Measurements from ENCODE around the gene ALDH1A3. TPM values are rescaled to one million over a fixed set of nuclear protein-coding genes. Genes with fewer than 3 reads are reported as not detected.

The ALDH1A3 gene
- total and polyA plus RNA-seq, 2 experiments from 2014 or later = 4.0 to 19.8 TPM

GRCh38 chr15:100929641-100930042, 50.0 kb downstream of the ALDH1A3 start:
- H3K79me2 ChIP-seq (replicated peaks; ENCODE audit: insufficient read depth) = no peaks in the 10 kb centered on the region

More at GRCh38 chr15:100929641-100930042, 50.0 kb downstream of the ALDH1A3 start:
- Mint-ChIP-seq H3K27ac (no peak overlapping the region), H3K9me3 (no peaks in the 10 kb centered on the region), H3K36me3 (ENCODE audit: low read depth) (no peaks in the 10 kb centered on the region), H3K4me1 (peaks cover 24% of the 10 kb centered on the region), H3K27me3 (ENCODE audit: insufficient read depth, low read depth, poor library complexity) (peaks cover 4% of the 10 kb centered on the region), H3K4me3 (no peak overlapping the region)
- no peaks in the 10 kb centered on the region for H3F3A ChIP-seq (replicated peaks; ENCODE audit: low read depth)
- ATAC-seq (no peak; the same call in 1 of the 3 replicates), DNase-seq (ENCODE audit: low spot score) (no peak)
- peaks cover 14% of the 10 kb centered on the region for H3K4me1 ChIP-seq (ENCODE audit: insufficient read depth)
- no peaks in the 10 kb centered on the region; the same call in 1 of the 2 replicates for H3K9me2 ChIP-seq (ENCODE audit: insufficient read depth)
- H3K27ac ChIP-seq (ENCODE audit: low read depth) = no peak overlapping the region
- no peaks in the 10 kb centered on the region for H3K27me3 ChIP-seq (ENCODE audit: insufficient read depth)
- H3K36me3 ChIP-seq (ENCODE audit: insufficient read depth) = no peaks in the 10 kb centered on the region
- H3K4me3 ChIP-seq = no peak overlapping the region
- peak overlapping the region; percentile 32; the same call in 1 of the 2 replicates for H2AFZ ChIP-seq
- H4K20me1 ChIP-seq (replicated peaks; ENCODE audit: insufficient read depth) = no peaks in the 10 kb centered on the region
- H3K4me2 ChIP-seq = no peak overlapping the region
- no peak for TF ChIP-seq JUNB (IDR thresholded peaks at IDR 0.05; ENCODE audit: unreplicated experiment)
- no peak for TF ChIP-seq CREB1 (CRISPR knock-in tag; IDR thresholded peaks at IDR 0.05; ENCODE audit: low read depth)
- no peak for TF ChIP-seq ZNF331 (CRISPR knock-in tag; IDR thresholded peaks at IDR 0.05; ENCODE audit: low read depth)
- TF ChIP-seq EZH2phosphoT487 (IDR thresholded peaks at IDR 0.05; ENCODE audit: unreplicated experiment) = no peak
- TF ChIP-seq, protein P1, sequence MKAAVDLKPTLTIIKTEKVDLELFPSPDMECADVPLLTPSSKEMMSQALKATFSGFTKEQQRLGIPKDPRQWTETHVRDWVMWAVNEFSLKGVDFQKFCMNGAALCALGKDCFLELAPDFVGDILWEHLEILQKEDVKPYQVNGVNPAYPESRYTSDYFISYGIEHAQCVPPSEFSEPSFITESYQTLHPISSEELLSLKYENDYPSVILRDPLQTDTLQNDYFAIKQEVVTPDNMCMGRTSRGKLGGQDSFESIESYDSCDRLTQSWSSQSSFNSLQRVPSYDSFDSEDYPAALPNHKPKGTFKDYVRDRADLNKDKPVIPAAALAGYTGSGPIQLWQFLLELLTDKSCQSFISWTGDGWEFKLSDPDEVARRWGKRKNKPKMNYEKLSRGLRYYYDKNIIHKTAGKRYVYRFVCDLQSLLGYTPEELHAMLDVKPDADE (IDR thresholded peaks at IDR 0.05) = no peak
- no peak for TF ChIP-seq CTCF (conservative IDR thresholded peaks at IDR 0.05; ENCODE audit: low read depth in 2 of 2)
- TF ChIP-seq, protein P2, sequence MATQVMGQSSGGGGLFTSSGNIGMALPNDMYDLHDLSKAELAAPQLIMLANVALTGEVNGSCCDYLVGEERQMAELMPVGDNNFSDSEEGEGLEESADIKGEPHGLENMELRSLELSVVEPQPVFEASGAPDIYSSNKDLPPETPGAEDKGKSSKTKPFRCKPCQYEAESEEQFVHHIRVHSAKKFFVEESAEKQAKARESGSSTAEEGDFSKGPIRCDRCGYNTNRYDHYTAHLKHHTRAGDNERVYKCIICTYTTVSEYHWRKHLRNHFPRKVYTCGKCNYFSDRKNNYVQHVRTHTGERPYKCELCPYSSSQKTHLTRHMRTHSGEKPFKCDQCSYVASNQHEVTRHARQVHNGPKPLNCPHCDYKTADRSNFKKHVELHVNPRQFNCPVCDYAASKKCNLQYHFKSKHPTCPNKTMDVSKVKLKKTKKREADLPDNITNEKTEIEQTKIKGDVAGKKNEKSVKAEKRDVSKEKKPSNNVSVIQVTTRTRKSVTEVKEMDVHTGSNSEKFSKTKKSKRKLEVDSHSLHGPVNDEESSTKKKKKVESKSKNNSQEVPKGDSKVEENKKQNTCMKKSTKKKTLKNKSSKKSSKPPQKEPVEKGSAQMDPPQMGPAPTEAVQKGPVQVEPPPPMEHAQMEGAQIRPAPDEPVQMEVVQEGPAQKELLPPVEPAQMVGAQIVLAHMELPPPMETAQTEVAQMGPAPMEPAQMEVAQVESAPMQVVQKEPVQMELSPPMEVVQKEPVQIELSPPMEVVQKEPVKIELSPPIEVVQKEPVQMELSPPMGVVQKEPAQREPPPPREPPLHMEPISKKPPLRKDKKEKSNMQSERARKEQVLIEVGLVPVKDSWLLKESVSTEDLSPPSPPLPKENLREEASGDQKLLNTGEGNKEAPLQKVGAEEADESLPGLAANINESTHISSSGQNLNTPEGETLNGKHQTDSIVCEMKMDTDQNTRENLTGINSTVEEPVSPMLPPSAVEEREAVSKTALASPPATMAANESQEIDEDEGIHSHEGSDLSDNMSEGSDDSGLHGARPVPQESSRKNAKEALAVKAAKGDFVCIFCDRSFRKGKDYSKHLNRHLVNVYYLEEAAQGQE (IDR thresholded peaks at IDR 0.05; ENCODE audit: unreplicated experiment) = no peak
- no peak for TF ChIP-seq ZNF114 (CRISPR knock-in tag; IDR thresholded peaks at IDR 0.05)
- TF ChIP-seq, protein P3, sequence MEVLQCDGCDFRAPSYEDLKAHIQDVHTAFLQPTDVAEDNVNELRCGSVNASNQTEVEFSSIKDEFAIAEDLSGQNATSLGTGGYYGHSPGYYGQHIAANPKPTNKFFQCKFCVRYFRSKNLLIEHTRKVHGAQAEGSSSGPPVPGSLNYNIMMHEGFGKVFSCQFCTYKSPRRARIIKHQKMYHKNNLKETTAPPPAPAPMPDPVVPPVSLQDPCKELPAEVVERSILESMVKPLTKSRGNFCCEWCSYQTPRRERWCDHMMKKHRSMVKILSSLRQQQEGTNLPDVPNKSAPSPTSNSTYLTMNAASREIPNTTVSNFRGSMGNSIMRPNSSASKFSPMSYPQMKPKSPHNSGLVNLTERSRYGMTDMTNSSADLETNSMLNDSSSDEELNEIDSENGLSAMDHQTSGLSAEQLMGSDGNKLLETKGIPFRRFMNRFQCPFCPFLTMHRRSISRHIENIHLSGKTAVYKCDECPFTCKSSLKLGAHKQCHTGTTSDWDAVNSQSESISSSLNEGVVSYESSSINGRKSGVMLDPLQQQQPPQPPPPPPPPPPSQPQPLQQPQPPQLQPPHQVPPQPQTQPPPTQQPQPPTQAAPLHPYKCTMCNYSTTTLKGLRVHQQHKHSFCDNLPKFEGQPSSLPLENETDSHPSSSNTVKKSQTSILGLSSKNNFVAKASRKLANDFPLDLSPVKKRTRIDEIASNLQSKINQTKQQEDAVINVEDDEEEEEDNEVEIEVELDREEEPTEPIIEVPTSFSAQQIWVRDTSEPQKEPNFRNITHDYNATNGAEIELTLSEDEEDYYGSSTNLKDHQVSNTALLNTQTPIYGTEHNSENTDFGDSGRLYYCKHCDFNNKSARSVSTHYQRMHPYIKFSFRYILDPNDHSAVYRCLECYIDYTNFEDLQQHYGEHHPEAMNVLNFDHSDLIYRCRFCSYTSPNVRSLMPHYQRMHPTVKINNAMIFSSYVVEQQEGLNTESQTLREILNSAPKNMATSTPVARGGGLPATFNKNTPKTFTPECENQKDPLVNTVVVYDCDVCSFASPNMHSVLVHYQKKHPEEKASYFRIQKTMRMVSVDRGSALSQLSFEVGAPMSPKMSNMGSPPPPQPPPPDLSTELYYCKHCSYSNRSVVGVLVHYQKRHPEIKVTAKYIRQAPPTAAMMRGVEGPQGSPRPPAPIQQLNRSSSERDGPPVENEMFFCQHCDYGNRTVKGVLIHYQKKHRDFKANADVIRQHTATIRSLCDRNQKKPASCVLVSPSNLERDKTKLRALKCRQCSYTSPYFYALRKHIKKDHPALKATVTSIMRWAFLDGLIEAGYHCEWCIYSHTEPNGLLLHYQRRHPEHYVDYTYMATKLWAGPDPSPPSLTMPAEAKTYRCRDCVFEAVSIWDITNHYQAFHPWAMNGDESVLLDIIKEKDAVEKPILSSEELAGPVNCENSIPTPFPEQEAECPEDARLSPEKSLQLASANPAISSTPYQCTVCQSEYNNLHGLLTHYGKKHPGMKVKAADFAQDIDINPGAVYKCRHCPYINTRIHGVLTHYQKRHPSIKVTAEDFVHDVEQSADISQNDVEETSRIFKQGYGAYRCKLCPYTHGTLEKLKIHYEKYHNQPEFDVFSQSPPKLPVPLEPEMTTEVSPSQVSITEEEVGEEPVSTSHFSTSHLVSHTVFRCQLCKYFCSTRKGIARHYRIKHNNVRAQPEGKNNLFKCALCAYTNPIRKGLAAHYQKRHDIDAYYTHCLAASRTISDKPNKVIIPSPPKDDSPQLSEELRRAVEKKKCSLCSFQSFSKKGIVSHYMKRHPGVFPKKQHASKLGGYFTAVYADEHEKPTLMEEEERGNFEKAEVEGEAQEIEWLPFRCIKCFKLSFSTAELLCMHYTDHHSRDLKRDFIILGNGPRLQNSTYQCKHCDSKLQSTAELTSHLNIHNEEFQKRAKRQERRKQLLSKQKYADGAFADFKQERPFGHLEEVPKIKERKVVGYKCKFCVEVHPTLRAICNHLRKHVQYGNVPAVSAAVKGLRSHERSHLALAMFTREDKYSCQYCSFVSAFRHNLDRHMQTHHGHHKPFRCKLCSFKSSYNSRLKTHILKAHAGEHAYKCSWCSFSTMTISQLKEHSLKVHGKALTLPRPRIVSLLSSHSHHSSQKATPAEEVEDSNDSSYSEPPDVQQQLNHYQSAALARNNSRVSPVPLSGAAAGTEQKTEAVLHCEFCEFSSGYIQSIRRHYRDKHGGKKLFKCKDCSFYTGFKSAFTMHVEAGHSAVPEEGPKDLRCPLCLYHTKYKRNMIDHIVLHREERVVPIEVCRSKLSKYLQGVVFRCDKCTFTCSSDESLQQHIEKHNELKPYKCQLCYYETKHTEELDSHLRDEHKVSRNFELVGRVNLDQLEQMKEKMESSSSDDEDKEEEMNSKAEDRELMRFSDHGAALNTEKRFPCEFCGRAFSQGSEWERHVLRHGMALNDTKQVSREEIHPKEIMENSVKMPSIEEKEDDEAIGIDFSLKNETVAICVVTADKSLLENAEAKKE (CRISPR knock-in tag; IDR thresholded peaks at IDR 0.05) = no peak
